K562 (cell line): Measurements from ENCODE around the gene PRRG4. TPM values are rescaled to one million over a fixed set of nuclear protein-coding genes. Genes with fewer than 3 reads are reported as not detected.
A peak's percentile ranks its signal among the peaks of the same experiment; 100 is the strongest.

Experiments used
- ATF1 ChIP-seq, 2 experiments: fragments of 450-650 bp in 1 of 2; IDR thresholded peaks; 2 replicates each; pipeline ENCODE4 v1.6.1; 2016; ENCODE audit warnings: missing compliant biosample characterization in 1 of 2, missing genetic modification characterization in 1 of 2
- CBFA2T3 ChIP-seq: fragments of 450-650 bp; IDR thresholded peaks from 2 replicates; pipeline ENCODE4 v1.6.1; 2017
- ETV5 ChIP-seq: sonication (generic); formaldehyde crosslinking; IDR thresholded peaks from 2 replicates; pipeline ENCODE4 v1.4.0; 2020; ENCODE audit warnings: low read depth, mild to moderate bottlenecking, missing genetic modification reagents
- GABPB2 ChIP-seq: fragments of 250-450 bp; sonication (Bioruptor Pico); conservative IDR thresholded peaks from 2 replicates; pipeline ENCODE4 v1.5.1; 2021; ENCODE audit warnings: mild to moderate bottlenecking
- HDAC6 ChIP-seq: IDR thresholded peaks from 2 replicates; pipeline ENCODE4 v1.6.1; 2012; ENCODE audit warnings: low read depth, mild to moderate bottlenecking, control low read depth, inconsistent platforms, low read length, moderate library complexity
- NUFIP1 ChIP-seq: fragments of 450-650 bp; IDR thresholded peaks from 2 replicates; pipeline ENCODE4 v1.6.1; 2018; ENCODE audit not compliant: partially characterized antibody
- RAD21 ChIP-seq, 2 experiments: fragments of 250-450 bp in 1 of 2; fragments of 450-650 bp in 1 of 2; sonication (Bioruptor Pico) in 1 of 2; formaldehyde crosslinking in 1 of 2; IDR thresholded peaks in 1 of 2; conservative IDR thresholded peaks in 1 of 2; 2 replicates each; pipeline versions ENCODE4 v1.4.0 to v1.8.0; 2020 to 2022; ENCODE audit warnings: mild to moderate bottlenecking in 2 of 2, moderate library complexity in 1 of 2
- SMC3 ChIP-seq: conservative IDR thresholded peaks from 2 replicates; pipeline ENCODE4 v1.6.1; 2011; ENCODE audit warnings: low read depth, low read length, improper control_type of control experiment; ENCODE audit not compliant: insufficient read depth
- SPI1 ChIP-seq: IDR thresholded peaks from 2 replicates; pipeline ENCODE4 v1.6.1; 2011; ENCODE audit warnings: low read depth, low read length, control low read depth, borderline replicate concordance
- STAT5A ChIP-seq: IDR thresholded peaks from 2 replicates; pipeline ENCODE4 v1.6.1; 2012; ENCODE audit warnings: low read length, inconsistent platforms, borderline replicate concordance
- TFAM ChIP-seq: fragments of 250-450 bp; sonication (Bioruptor Pico); conservative IDR thresholded peaks from 2 replicates; pipeline ENCODE4 v1.5.0; 2021; ENCODE audit warnings: mild to moderate bottlenecking, moderate library complexity
- ZNF197 ChIP-seq: fragments of 200-800 bp; sonication (Bioruptor generic); IDR thresholded peaks from 2 replicates; pipeline ENCODE4 v1.6.1; 2016; ENCODE audit warnings: low read depth, missing genetic modification characterization, missing compliant biosample characterization
- ZZZ3 ChIP-seq: fragments of 450-650 bp; IDR thresholded peaks from 2 replicates; pipeline ENCODE4 v1.6.1; 2016; ENCODE audit warnings: antibody characterized with exemption, mild to moderate bottlenecking, moderate library complexity
- polyA plus RNA-seq, 8 experiments: library from polyadenylated mRNA; depleted of rRNA in 4 of 8; stranded (reverse) in 5 of 8; unstranded in 3 of 8; fragments of >200 nt; fragmentation: Nextera tagmentation in 2 of 8; fragmentation: Illumina TruSeq in 1 of 8; extraction: Ambion mirVana in 2 of 8; extraction: Trizol in 1 of 8; gene quantifications; 2 replicates each; pipeline versions ENCODE4 v1.2.1 to v1.2.3, GENCODE V29; 2011 to 2014; ENCODE audit warnings: inconsistent platforms in 1 of 8, missing spikeins in 1 of 8
- total RNA-seq, 7 experiments: library from RNA; depleted of rRNA in 6 of 7; stranded (reverse); fragments of >200 nt in 6 of 7; fragmentation: Illumina TruSeq in 2 of 7; extraction: Trizol in 2 of 7; gene quantifications; 2 replicates each; pipeline versions ENCODE4 v1.2.1 to v1.2.3, GENCODE V29; 2011 to 2021; ENCODE audit warnings: low replicate concordance in 1 of 7
- TF ChIP-seq, protein P1 (sequence below): fragments of 250-450 bp; sonication (Bioruptor Pico); IDR thresholded peaks from 2 replicates; pipeline ENCODE4 v1.5.0; 2021
- TF ChIP-seq, protein P2 (sequence below): fragments of 450-650 bp; formaldehyde crosslinking; IDR thresholded peaks from 2 replicates; pipeline ENCODE4 v1.4.0; 2022; ENCODE audit warnings: missing genetic modification characterization
- TF ChIP-seq, protein P3 (sequence below): fragments of 150-350 bp; IDR thresholded peaks from 2 replicates; pipeline ENCODE4 v1.6.1; 2014; ENCODE audit warnings: low read depth, mild to moderate bottlenecking, low read length, borderline replicate concordance
- TF ChIP-seq, protein P4 (sequence below), 3 experiments: IDR thresholded peaks in 2 of 3; conservative IDR thresholded peaks in 1 of 3; 2 replicates each; pipeline ENCODE4 v1.5.1; 2011 to 2012; ENCODE audit warnings: low read length in 3 of 3, mild to moderate bottlenecking in 3 of 3, control low read depth in 2 of 3, improper control_type of control experiment in 1 of 3, inconsistent platforms in 1 of 3, low read depth in 1 of 3, mixed read lengths in 1 of 3, moderate library complexity in 1 of 3; ENCODE audit not compliant: insufficient read depth in 2 of 3
- TF ChIP-seq, protein P5 (sequence below): fragments of 450-650 bp; formaldehyde crosslinking; IDR thresholded peaks from 2 replicates; pipeline ENCODE4 v1.4.0; 2020; ENCODE audit warnings: mild to moderate bottlenecking, moderate library complexity

PRRG4 gene
- total and polyA plus RNA-seq, 9 of the 15 experiments (the other 6 are each of a cell fraction or from before 2014, with no cell fraction given): not detected

DNA sequence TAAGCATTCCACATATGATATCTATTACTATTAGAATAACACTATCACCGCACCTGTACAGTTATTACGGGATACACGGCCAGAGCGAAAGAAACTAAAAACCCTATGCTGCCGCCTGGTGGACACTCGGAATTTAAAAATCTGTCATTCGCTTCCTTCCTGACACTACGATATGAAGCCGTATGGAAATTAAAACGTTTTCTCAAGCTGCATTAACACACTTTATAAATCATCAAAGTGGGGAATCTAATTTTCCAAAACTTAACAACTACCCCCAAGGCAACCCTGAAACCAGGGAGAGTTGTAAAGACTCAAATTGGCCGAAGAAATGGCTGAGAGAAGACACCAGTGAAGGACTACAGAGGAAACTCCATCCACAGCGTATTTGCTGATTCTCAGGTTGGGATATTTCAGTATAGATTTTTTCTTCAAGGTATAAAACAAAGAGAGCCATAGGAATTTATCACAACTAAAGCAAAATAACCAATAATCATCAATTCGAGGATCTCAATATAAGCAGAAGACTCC, 36.7 kb upstream of the PRRG4 start (continued):
- TF ChIP-seq CBFA2T3 (no peak), ATF1 (CRISPR knock-in tag; IDR thresholded peaks at IDR 0.05) (no peak), ATF1 (tag; IDR thresholded peaks at IDR 0.05) (no peak), ZZZ3 (no peak), NUFIP1 (no peak), SMC3 (peak; percentile 50; the same call in 1 of the 2 replicates), HDAC6 (no peak), ZNF197 (CRISPR knock-in tag) (no peak), TFAM (no peak), STAT5A (no peak), RAD21 (CRISPR knock-in tag; conservative IDR thresholded peaks at IDR 0.05 in 1 of 2, IDR thresholded peaks at IDR 0.05 in 1 of 2) (peak; percentile 82 to 84), GABPB2 (no peak), ETV5 (CRISPR knock-in tag) (no peak), SPI1 (no peak)
- TF ChIP-seq, protein P1, sequence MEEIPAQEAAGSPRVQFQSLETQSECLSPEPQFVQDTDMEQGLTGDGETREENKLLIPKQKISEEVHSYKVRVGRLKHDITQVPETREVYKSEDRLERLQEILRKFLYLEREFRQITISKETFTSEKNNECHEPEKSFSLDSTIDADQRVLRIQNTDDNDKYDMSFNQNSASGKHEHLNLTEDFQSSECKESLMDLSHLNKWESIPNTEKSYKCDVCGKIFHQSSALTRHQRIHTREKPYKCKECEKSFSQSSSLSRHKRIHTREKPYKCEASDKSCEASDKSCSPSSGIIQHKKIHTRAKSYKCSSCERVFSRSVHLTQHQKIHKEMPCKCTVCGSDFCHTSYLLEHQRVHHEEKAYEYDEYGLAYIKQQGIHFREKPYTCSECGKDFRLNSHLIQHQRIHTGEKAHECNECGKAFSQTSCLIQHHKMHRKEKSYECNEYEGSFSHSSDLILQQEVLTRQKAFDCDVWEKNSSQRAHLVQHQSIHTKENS: no peak
- TF ChIP-seq, protein P2, sequence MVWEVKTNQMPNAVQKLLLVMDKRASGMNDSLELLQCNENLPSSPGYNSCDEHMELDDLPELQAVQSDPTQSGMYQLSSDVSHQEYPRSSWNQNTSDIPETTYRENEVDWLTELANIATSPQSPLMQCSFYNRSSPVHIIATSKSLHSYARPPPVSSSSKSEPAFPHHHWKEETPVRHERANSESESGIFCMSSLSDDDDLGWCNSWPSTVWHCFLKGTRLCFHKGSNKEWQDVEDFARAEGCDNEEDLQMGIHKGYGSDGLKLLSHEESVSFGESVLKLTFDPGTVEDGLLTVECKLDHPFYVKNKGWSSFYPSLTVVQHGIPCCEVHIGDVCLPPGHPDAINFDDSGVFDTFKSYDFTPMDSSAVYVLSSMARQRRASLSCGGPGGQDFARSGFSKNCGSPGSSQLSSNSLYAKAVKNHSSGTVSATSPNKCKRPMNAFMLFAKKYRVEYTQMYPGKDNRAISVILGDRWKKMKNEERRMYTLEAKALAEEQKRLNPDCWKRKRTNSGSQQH (CRISPR knock-in tag): no peak
- TF ChIP-seq, protein P3, sequence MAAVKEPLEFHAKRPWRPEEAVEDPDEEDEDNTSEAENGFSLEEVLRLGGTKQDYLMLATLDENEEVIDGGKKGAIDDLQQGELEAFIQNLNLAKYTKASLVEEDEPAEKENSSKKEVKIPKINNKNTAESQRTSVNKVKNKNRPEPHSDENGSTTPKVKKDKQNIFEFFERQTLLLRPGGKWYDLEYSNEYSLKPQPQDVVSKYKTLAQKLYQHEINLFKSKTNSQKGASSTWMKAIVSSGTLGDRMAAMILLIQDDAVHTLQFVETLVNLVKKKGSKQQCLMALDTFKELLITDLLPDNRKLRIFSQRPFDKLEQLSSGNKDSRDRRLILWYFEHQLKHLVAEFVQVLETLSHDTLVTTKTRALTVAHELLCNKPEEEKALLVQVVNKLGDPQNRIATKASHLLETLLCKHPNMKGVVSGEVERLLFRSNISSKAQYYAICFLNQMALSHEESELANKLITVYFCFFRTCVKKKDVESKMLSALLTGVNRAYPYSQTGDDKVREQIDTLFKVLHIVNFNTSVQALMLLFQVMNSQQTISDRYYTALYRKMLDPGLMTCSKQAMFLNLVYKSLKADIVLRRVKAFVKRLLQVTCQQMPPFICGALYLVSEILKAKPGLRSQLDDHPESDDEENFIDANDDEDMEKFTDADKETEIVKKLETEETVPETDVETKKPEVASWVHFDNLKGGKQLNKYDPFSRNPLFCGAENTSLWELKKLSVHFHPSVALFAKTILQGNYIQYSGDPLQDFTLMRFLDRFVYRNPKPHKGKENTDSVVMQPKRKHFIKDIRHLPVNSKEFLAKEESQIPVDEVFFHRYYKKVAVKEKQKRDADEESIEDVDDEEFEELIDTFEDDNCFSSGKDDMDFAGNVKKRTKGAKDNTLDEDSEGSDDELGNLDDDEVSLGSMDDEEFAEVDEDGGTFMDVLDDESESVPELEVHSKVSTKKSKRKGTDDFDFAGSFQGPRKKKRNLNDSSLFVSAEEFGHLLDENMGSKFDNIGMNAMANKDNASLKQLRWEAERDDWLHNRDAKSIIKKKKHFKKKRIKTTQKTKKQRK: no peak
- TF ChIP-seq, protein P4, sequence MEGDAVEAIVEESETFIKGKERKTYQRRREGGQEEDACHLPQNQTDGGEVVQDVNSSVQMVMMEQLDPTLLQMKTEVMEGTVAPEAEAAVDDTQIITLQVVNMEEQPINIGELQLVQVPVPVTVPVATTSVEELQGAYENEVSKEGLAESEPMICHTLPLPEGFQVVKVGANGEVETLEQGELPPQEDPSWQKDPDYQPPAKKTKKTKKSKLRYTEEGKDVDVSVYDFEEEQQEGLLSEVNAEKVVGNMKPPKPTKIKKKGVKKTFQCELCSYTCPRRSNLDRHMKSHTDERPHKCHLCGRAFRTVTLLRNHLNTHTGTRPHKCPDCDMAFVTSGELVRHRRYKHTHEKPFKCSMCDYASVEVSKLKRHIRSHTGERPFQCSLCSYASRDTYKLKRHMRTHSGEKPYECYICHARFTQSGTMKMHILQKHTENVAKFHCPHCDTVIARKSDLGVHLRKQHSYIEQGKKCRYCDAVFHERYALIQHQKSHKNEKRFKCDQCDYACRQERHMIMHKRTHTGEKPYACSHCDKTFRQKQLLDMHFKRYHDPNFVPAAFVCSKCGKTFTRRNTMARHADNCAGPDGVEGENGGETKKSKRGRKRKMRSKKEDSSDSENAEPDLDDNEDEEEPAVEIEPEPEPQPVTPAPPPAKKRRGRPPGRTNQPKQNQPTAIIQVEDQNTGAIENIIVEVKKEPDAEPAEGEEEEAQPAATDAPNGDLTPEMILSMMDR (IDR thresholded peaks at IDR 0.05 in 2 of 3, conservative IDR thresholded peaks at IDR 0.05 in 1 of 3; ENCODE audit: insufficient read depth in 2 of 3, low read depth in 1 of 3, low read length in 3 of 3): peak; percentile 71 to 83 (median 76); a peak in 5 of 6 replicates
- TF ChIP-seq, protein P5, sequence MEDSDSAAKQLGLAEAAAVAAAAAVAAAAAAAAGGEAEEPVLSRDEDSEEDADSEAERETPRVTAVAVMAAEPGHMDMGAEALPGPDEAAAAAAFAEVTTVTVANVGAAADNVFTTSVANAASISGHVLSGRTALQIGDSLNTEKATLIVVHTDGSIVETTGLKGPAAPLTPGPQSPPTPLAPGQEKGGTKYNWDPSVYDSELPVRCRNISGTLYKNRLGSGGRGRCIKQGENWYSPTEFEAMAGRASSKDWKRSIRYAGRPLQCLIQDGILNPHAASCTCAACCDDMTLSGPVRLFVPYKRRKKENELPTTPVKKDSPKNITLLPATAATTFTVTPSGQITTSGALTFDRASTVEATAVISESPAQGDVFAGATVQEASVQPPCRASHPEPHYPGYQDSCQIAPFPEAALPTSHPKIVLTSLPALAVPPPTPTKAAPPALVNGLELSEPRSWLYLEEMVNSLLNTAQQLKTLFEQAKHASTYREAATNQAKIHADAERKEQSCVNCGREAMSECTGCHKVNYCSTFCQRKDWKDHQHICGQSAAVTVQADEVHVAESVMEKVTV (CRISPR knock-in tag): peak; percentile 52
